Glutamatergic neuron (in vitro differentiated cells): ENCODE data around the gene ZNF618. TPM values are rescaled to one million over a fixed set of nuclear protein-coding genes. Genes with fewer than 3 reads are reported as not detected.

Source experiments
- DNase-seq: peaks from one replicate; pipeline ENCODE4 v3.0.0; 2022
- H3K27ac Mint-ChIP-seq: one replicate; pipeline ENCODE4 v1.8.0; 2020; ENCODE audit warnings: mild to moderate bottlenecking, mixed read lengths, inconsistent platforms; ENCODE audit not compliant: unreplicated experiment
- H3K27me3 Mint-ChIP-seq: one replicate; pipeline ENCODE4 v1.8.0; 2020; ENCODE audit warnings: mild to moderate bottlenecking, moderate library complexity, mixed read lengths, inconsistent platforms; ENCODE audit not compliant: unreplicated experiment
- H3K36me3 Mint-ChIP-seq: one replicate; pipeline ENCODE4 v1.8.0; 2020; ENCODE audit warnings: mild to moderate bottlenecking, mixed read lengths, inconsistent platforms; ENCODE audit not compliant: unreplicated experiment
- H3K4me1 Mint-ChIP-seq: one replicate; pipeline ENCODE4 v1.8.0; 2020; ENCODE audit warnings: mild to moderate bottlenecking, low read depth, mixed read lengths, inconsistent platforms; ENCODE audit not compliant: unreplicated experiment
- H3K4me3 Mint-ChIP-seq: one replicate; pipeline ENCODE4 v1.8.0; 2020; ENCODE audit warnings: mild to moderate bottlenecking, mixed read lengths, inconsistent platforms; ENCODE audit not compliant: unreplicated experiment
- H3K9me3 Mint-ChIP-seq: one replicate; pipeline ENCODE4 v1.8.0; 2020; ENCODE audit warnings: mild to moderate bottlenecking, moderate library complexity, mixed read lengths, inconsistent platforms; ENCODE audit not compliant: unreplicated experiment
- CTCF ChIP-seq: fragments of 200-600 bp; sonication (generic); IDR thresholded peaks from one replicate; pipeline ENCODE4 v1.5.0; 2021; ENCODE audit not compliant: partially characterized antibody, unreplicated experiment
- total RNA-seq: library from RNA; stranded (reverse); fragmentation: NEBNext Ultra II Directional; extraction: Animal tissue kit (Norgen Biotek cat#: 25700); gene quantifications from one replicate; pipeline ENCODE4 v1.2.1, GENCODE V29; 2021; ENCODE audit not compliant: unreplicated experiment

Gene ZNF618
- total RNA-seq, 1 donor from 2014 or later, result 114 TPM

DNA sequence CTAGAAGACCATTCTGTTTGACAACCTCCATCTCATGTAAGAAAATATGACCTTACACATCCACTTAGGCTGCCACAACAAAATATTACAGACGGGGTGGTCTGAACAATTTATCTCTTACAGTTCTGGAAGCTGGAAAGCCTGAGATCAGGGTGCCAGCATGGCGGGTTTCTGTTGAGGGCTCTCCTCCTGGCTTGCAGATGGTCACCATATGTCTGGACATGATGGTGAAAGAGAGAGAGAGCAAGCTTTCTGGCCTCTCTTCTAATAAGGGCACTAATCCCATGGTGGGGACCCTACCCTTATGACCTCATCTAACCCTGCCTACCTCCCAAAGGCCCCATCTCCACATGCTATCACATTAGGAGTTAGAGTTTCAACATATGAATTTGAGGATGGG is 136.0 kb downstream of the ZNF618 start:
- H3K9me3 Mint-ChIP-seq, result peaks cover 17% of the 10 kb centered on the region
- H3K4me1 Mint-ChIP-seq, result peaks cover 32% of the 10 kb centered on the region
- no peak for DNase-seq
- peaks cover 9% of the 10 kb centered on the region for H3K27me3 Mint-ChIP-seq
- H3K36me3 Mint-ChIP-seq, result peaks cover 22% of the 10 kb centered on the region
- no peak overlapping the region for H3K4me3 Mint-ChIP-seq
- TF ChIP-seq CTCF, result no peak
- peak overlapping the region; percentile 29 for H3K27ac Mint-ChIP-seq

DNA sequence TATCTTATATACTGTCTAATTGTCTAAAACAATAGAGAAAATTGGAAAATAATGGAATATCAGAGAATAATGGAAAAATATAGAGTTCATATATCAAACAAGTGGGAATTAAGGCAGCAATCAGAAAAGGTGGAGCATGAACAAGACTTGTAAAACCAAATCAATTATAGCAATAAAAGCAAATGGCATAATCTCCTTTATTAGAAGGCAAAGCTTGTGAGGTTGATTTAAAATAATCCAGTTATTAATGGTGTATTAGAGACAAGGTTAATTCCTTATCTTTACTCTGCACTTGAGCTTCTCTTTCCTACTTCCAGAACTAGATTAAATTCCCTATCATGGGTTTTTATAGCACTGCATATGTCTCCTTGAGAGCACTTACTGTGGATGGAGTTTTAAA is 137.9 kb downstream of the ZNF618 start:
- Mint-ChIP-seq H3K4me3 (no peak overlapping the region), H3K4me1 (peaks cover 30% of the 10 kb centered on the region), H3K36me3 (peaks cover 22% of the 10 kb centered on the region), H3K27ac (no peak overlapping the region), H3K27me3 (peaks cover 6% of the 10 kb centered on the region), H3K9me3 (peaks cover 17% of the 10 kb centered on the region)
- DNase-seq, result no peak
- TF ChIP-seq CTCF, result no peak

- Mint-ChIP-seq H3K36me3 (peaks cover 33% of the 10 kb centered on the region), H3K4me3 (peak overlapping the region; percentile 77), H3K9me3 (peaks cover 10% of the 10 kb centered on the region), H3K27ac (peak overlapping the region; percentile 87), H3K27me3 (peaks cover 6% of the 10 kb centered on the region), H3K4me1 (peaks cover 29% of the 10 kb centered on the region)
- DNase-seq, result no peak
- no peak for TF ChIP-seq CTCF
Observed at GRCh38 chr9:114015607-114016006, 139.5 kb downstream of the ZNF618 start.

GRCh38 chr9:114016101-114016500 is 140.0 kb downstream of the ZNF618 start:
- Mint-ChIP-seq H3K27ac (peak overlapping the region; percentile 87), H3K4me1 (peaks cover 26% of the 10 kb centered on the region), H3K9me3 (peaks cover 10% of the 10 kb centered on the region), H3K4me3 (peak overlapping the region; percentile 77), H3K36me3 (peaks cover 33% of the 10 kb centered on the region), H3K27me3 (peaks cover 6% of the 10 kb centered on the region)
- TF ChIP-seq CTCF, result no peak
- DNase-seq, result no peak

- peaks cover 6% of the 10 kb centered on the region for H3K27me3 Mint-ChIP-seq
Observed at GRCh38 chr9:114016629-114017423, 140.7 kb downstream of the ZNF618 start.

More at GRCh38 chr9:114016629-114017423, 140.7 kb downstream of the ZNF618 start:
- H3K4me3 Mint-ChIP-seq, result peak overlapping the region; percentile 13
- no peak overlapping the region for H3K27ac Mint-ChIP-seq
- DNase-seq, result no peak
- H3K4me1 Mint-ChIP-seq, result peaks cover 20% of the 10 kb centered on the region
- no peak for TF ChIP-seq CTCF
- H3K36me3 Mint-ChIP-seq, result peaks cover 26% of the 10 kb centered on the region
- peaks cover 10% of the 10 kb centered on the region for H3K9me3 Mint-ChIP-seq
